ENCODE measurements around the gene BIVM. TPM values are rescaled to one million over a fixed set of nuclear protein-coding genes. Genes with fewer than 3 reads are reported as not detected.

BIVM gene
- polyA plus RNA-seq, result 10 to 100 TPM; 13.3 to 20.1 (median 13.6) TPM

GRCh38 chr13:102798581-102799425, at the start of gene BIVM, which contains the start of gene POGLUT2:
BIVM (plus strand) TSS chr13:102799119; CDS start chr13:102807268, 8,149 bp downstream.
POGLUT2 (minus strand) TSS chr13:102798976; CDS start chr13:102798670, 306 bp downstream.
- H3K36me3 Mint-ChIP-seq, result no peaks in the 10 kb centered on the region
- H3K27me3 Mint-ChIP-seq (ENCODE audit: low read depth in 3 of 3), result peaks cover 2 to 6% (median 3%) of the 10 kb centered on the region in 3 donors
- peak; percentile 66 to 71 (median 66) for DNase-seq
- peak within 1 kb of the TSS; percentile 91 to 94 (median 92) for H3K4me3 Mint-ChIP-seq
- peaks cover 0 to 1% (median 0%) of the 10 kb centered on the region in 6 donors for H3K9me3 Mint-ChIP-seq
- H3K27ac Mint-ChIP-seq, result peak within 1 kb of the TSS in 5 of 6 donors; percentile 57 to 90 (median 80)
- H3K4me1 Mint-ChIP-seq, result peaks cover 28 to 35% of the 10 kb centered on the region in 2 donors

GRCh38 chr13:102751886-102752285, 47.0 kb upstream of the BIVM start:
- Mint-ChIP-seq H3K27me3 (ENCODE audit: low read depth in 3 of 3) (peaks cover 2 to 9% (median 5%) of the 10 kb centered on the region in 3 donors), H3K4me3 (no peak overlapping the region), H3K27ac (no peak overlapping the region), H3K36me3 (peaks cover 0 to 9% (median 3%) of the 10 kb centered on the region in 3 donors), H3K9me3 (no peaks in the 10 kb centered on the region), H3K4me1 (no peaks in the 10 kb centered on the region)
- no peak for DNase-seq

- no peaks in the 10 kb centered on the region for H3K4me1 Mint-ChIP-seq
- DNase-seq, result no peak
- H3K27ac Mint-ChIP-seq, result no peak overlapping the region
- H3K9me3 Mint-ChIP-seq, result no peaks in the 10 kb centered on the region
- H3K36me3 Mint-ChIP-seq, result peaks cover 0 to 3% (median 0%) of the 10 kb centered on the region in 3 donors
- peaks cover 0 to 2% (median 2%) of the 10 kb centered on the region in 3 donors for H3K27me3 Mint-ChIP-seq (ENCODE audit: low read depth in 3 of 3)
- H3K4me3 Mint-ChIP-seq, result no peak overlapping the region
These were observed 41.9 kb upstream of the BIVM start for GRCh38 chr13:102757006-102757405.

- DNase-seq, result no peak
- H3K36me3 Mint-ChIP-seq, result no peaks in the 10 kb centered on the region
- no peak overlapping the region for H3K27ac Mint-ChIP-seq
- peaks cover 0 to 2% (median 0%) of the 10 kb centered on the region in 3 donors for H3K27me3 Mint-ChIP-seq (ENCODE audit: low read depth in 3 of 3)
- no peak overlapping the region for H3K4me3 Mint-ChIP-seq
- no peaks in the 10 kb centered on the region for H3K9me3 Mint-ChIP-seq
- no peaks in the 10 kb centered on the region for H3K4me1 Mint-ChIP-seq
These were observed 40.1 kb upstream of the BIVM start for GRCh38 chr13:102758842-102759241.

- Mint-ChIP-seq H3K4me3 (no peak overlapping the region), H3K9me3 (no peaks in the 10 kb centered on the region), H3K27ac (no peak overlapping the region), H3K36me3 (peaks cover 0 to 4% (median 0%) of the 10 kb centered on the region in 3 donors), H3K4me1 (no peaks in the 10 kb centered on the region), H3K27me3 (ENCODE audit: low read depth in 3 of 3) (peaks cover 0 to 2% (median 0%) of the 10 kb centered on the region in 3 donors)
- no peak for DNase-seq
These were observed 37.8 kb upstream of the BIVM start for GRCh38 chr13:102761071-102761470.

GRCh38 chr13:102763741-102764140, 35.2 kb upstream of the BIVM start:
- Mint-ChIP-seq H3K4me1 (no peaks in the 10 kb centered on the region), H3K27me3 (ENCODE audit: low read depth in 3 of 3) (peaks cover 0 to 2% (median 0%) of the 10 kb centered on the region in 3 donors), H3K27ac (no peak overlapping the region), H3K36me3 (peaks cover 0 to 11% (median 6%) of the 10 kb centered on the region in 3 donors), H3K4me3 (no peak overlapping the region), H3K9me3 (no peaks in the 10 kb centered on the region)
- DNase-seq, result no peak

- Mint-ChIP-seq H3K27me3 (ENCODE audit: low read depth in 3 of 3) (peaks cover 4 to 11% (median 5%) of the 10 kb centered on the region in 3 donors), H3K36me3 (peaks cover 0 to 11% (median 6%) of the 10 kb centered on the region in 3 donors), H3K4me1 (peaks cover 23 to 38% of the 10 kb centered on the region in 2 donors), H3K4me3 (no peak overlapping the region), H3K27ac (no peak overlapping the region), H3K9me3 (no peaks in the 10 kb centered on the region)
- no peak for DNase-seq
These were observed 30.0 kb upstream of the BIVM start for GRCh38 chr13:102768909-102769308.

- no peaks in the 10 kb centered on the region for H3K9me3 Mint-ChIP-seq
- no peak for DNase-seq
- peaks cover 30 to 46% of the 10 kb centered on the region in 2 donors for H3K4me1 Mint-ChIP-seq
- peaks cover 0 to 11% (median 6%) of the 10 kb centered on the region in 3 donors for H3K36me3 Mint-ChIP-seq
- peaks cover 4 to 14% (median 13%) of the 10 kb centered on the region in 3 donors for H3K27me3 Mint-ChIP-seq (ENCODE audit: low read depth in 3 of 3)
- H3K4me3 Mint-ChIP-seq, result no peak overlapping the region
- H3K27ac Mint-ChIP-seq, result peak overlapping the region in 1 of 6 donors; percentile 19
These were observed 29.2 kb upstream of the BIVM start for GRCh38 chr13:102769679-102770078.

- Mint-ChIP-seq H3K9me3 (no peaks in the 10 kb centered on the region), H3K4me1 (peaks cover 36 to 51% of the 10 kb centered on the region in 2 donors), H3K27ac (peak overlapping the region in 1 of 6 donors; percentile 43), H3K4me3 (no peak overlapping the region), H3K27me3 (ENCODE audit: low read depth in 3 of 3) (peaks cover 4 to 14% (median 14%) of the 10 kb centered on the region in 3 donors), H3K36me3 (peaks cover 0 to 8% (median 6%) of the 10 kb centered on the region in 3 donors)
- no peak for DNase-seq
These were observed 28.5 kb upstream of the BIVM start for GRCh38 chr13:102770435-102770834.

- H3K27ac Mint-ChIP-seq, result peak overlapping the region in 5 of 6 donors; percentile 11 to 93 (median 46)
- H3K4me3 Mint-ChIP-seq, result peak overlapping the region; percentile 14 to 98 (median 90)
- no peak for DNase-seq
- peaks cover 4 to 14% (median 14%) of the 10 kb centered on the region in 3 donors for H3K27me3 Mint-ChIP-seq (ENCODE audit: low read depth in 3 of 3)
- peaks cover 36 to 51% of the 10 kb centered on the region in 2 donors for H3K4me1 Mint-ChIP-seq
- no peaks in the 10 kb centered on the region for H3K9me3 Mint-ChIP-seq
- peaks cover 0 to 6% (median 5%) of the 10 kb centered on the region in 3 donors for H3K36me3 Mint-ChIP-seq
These were observed 27.4 kb upstream of the BIVM start for GRCh38 chr13:102771298-102772041.

GRCh38 chr13:102772042-102772425, 26.9 kb upstream of the BIVM start:
- Mint-ChIP-seq H3K4me3 (peak overlapping the region; percentile 89 to 98 (median 95)), H3K4me1 (peaks cover 36 to 51% of the 10 kb centered on the region in 2 donors), H3K27me3 (ENCODE audit: low read depth in 3 of 3) (peaks cover 4 to 14% (median 14%) of the 10 kb centered on the region in 3 donors), H3K9me3 (no peaks in the 10 kb centered on the region), H3K27ac (peak overlapping the region in 5 of 6 donors; percentile 27 to 93 (median 42)), H3K36me3 (peaks cover 0 to under 1% (median 0%) of the 10 kb centered on the region in 3 donors)
- DNase-seq, result no peak

GRCh38 chr13:102773441-102774213, 25.3 kb upstream of the BIVM start, which contains the start of gene TEX30:
TEX30 (minus strand) TSS chr13:102773786; CDS start chr13:102770026, 3,760 bp downstream.
- peaks cover 4 to 14% (median 14%) of the 10 kb centered on the region in 3 donors for H3K27me3 Mint-ChIP-seq (ENCODE audit: low read depth in 3 of 3)
- H3K4me1 Mint-ChIP-seq, result peaks cover 43 to 56% of the 10 kb centered on the region in 2 donors
- H3K36me3 Mint-ChIP-seq, result no peaks in the 10 kb centered on the region
- peak; percentile 93 to 94 (median 93) for DNase-seq
- peak within 1 kb of the TSS; percentile 89 to 98 (median 95) for H3K4me3 Mint-ChIP-seq
- H3K27ac Mint-ChIP-seq, result peak within 1 kb of the TSS; percentile 93 to 98 (median 95)
- no peaks in the 10 kb centered on the region for H3K9me3 Mint-ChIP-seq

GRCh38 chr13:102774214-102774568, 24.7 kb upstream of the BIVM start:
- no peak for DNase-seq
- H3K27me3 Mint-ChIP-seq (ENCODE audit: low read depth in 3 of 3), result peaks cover 4 to 14% (median 14%) of the 10 kb centered on the region in 3 donors
- H3K4me3 Mint-ChIP-seq, result peak overlapping the region; percentile 89 to 98 (median 95)
- H3K27ac Mint-ChIP-seq, result peak overlapping the region; percentile 91 to 98 (median 94)
- peaks cover 49 to 62% of the 10 kb centered on the region in 2 donors for H3K4me1 Mint-ChIP-seq
- H3K36me3 Mint-ChIP-seq, result no peaks in the 10 kb centered on the region
- H3K9me3 Mint-ChIP-seq, result no peaks in the 10 kb centered on the region

All from immature natural killer cell (primary cell).